HEK293T (cell line): ENCODE measurements around the gene IQCB1.
"Not testable (repeated sequence)": the region's sequence is repeated elsewhere in the genome, so short reads cannot be mapped to it uniquely, and the experiment has no call there.

Source experiments
- BHLHE40 ChIP-seq: fragments of 450-650 bp; IDR thresholded peaks from 2 replicates; pipeline ENCODE4 v1.6.1; 2016; ENCODE audit warnings: mild to moderate bottlenecking, moderate library complexity, borderline replicate concordance
- CTBP1 ChIP-seq: fragments of 450-650 bp; IDR thresholded peaks from 2 replicates; pipeline ENCODE4 v1.6.1; 2016; ENCODE audit warnings: borderline replicate concordance
- ELF4 ChIP-seq: fragments of 450-650 bp; IDR thresholded peaks from 2 replicates; pipeline ENCODE4 v1.6.1; 2017; ENCODE audit warnings: antibody characterized with exemption
- FOXK2 ChIP-seq: fragments of 450-650 bp; IDR thresholded peaks from 2 replicates; pipeline ENCODE4 v1.6.1; 2016; ENCODE audit warnings: mild to moderate bottlenecking
- FOXM1 ChIP-seq: fragments of 450-650 bp; IDR thresholded peaks from 2 replicates; pipeline ENCODE4 v1.6.1; 2017; ENCODE audit warnings: mild to moderate bottlenecking, borderline replicate concordance
- LEF1 ChIP-seq: fragments of 450-650 bp; IDR thresholded peaks from 2 replicates; pipeline ENCODE4 v1.6.1; 2017; ENCODE audit warnings: mild to moderate bottlenecking, borderline replicate concordance
- NFRKB ChIP-seq: fragments of 450-650 bp; IDR thresholded peaks from 2 replicates; pipeline ENCODE4 v1.6.1; 2016; ENCODE audit warnings: mild to moderate bottlenecking, moderate library complexity
- SP1 ChIP-seq: fragments of 450-650 bp; IDR thresholded peaks from 2 replicates; pipeline ENCODE4 v1.6.1; 2017
- SUZ12 ChIP-seq: fragments of 450-650 bp; IDR thresholded peaks from 2 replicates; pipeline ENCODE4 v1.6.1; 2016; ENCODE audit warnings: mild to moderate bottlenecking
- TARDBP ChIP-seq: fragments of 450-650 bp; IDR thresholded peaks from 2 replicates; pipeline ENCODE4 v1.6.1; 2016
- ZNF384 ChIP-seq: fragments of 450-650 bp; IDR thresholded peaks from 2 replicates; pipeline ENCODE4 v1.6.1; 2016

GRCh38 chr3:121863247-121863646, 28.4 kb upstream of the IQCB1 start:
- TF ChIP-seq SUZ12, NFRKB, LEF1, ELF4, FOXM1, CTBP1, ZNF384, BHLHE40, TARDBP, FOXK2, SP1: not testable (repeated sequence)
